Osteocyte (in vitro differentiated cells): ENCODE results near the gene PEPD. TPM values are rescaled to one million over a fixed set of nuclear protein-coding genes. Genes with fewer than 3 reads are reported as not detected.

Experiments used
- DNase-seq: peaks from one replicate; pipeline ENCODE4 v3.0.0; 2021; ENCODE audit warnings: mixed read lengths; ENCODE audit not compliant: unreplicated experiment; ENCODE audit errors: extremely low spot score
- H3K27ac Mint-ChIP-seq: one replicate; pipeline ENCODE4 v1.8.0; 2021; ENCODE audit warnings: mild to moderate bottlenecking, mixed read lengths; ENCODE audit not compliant: unreplicated experiment
- H3K27me3 Mint-ChIP-seq: one replicate; pipeline ENCODE4 v1.8.0; 2021; ENCODE audit warnings: mixed read lengths; ENCODE audit not compliant: unreplicated experiment
- H3K36me3 Mint-ChIP-seq: one replicate; pipeline ENCODE4 v1.8.0; 2021; ENCODE audit warnings: mixed read lengths; ENCODE audit not compliant: unreplicated experiment
- H3K4me1 Mint-ChIP-seq: one replicate; pipeline ENCODE4 v1.8.0; 2021; ENCODE audit warnings: mixed read lengths; ENCODE audit not compliant: unreplicated experiment
- H3K4me3 Mint-ChIP-seq: one replicate; pipeline ENCODE4 v1.8.0; 2021; ENCODE audit warnings: mild to moderate bottlenecking, moderate library complexity, mixed read lengths; ENCODE audit not compliant: unreplicated experiment
- H3K9me3 Mint-ChIP-seq: one replicate; pipeline ENCODE4 v1.8.0; 2021; ENCODE audit warnings: mixed read lengths; ENCODE audit not compliant: unreplicated experiment
- CTCF ChIP-seq: fragments of 200-600 bp; sonication (generic); IDR thresholded peaks from 2 replicates; pipeline ENCODE4 v1.5.0; 2021; ENCODE audit warnings: antibody characterized with exemption, mild to moderate bottlenecking, moderate library complexity
- total RNA-seq: library from RNA; stranded (reverse); gene quantifications from 2 replicates; pipeline ENCODE4 v1.2.1, GENCODE V29; 2021

The PEPD gene
- total RNA-seq, 1 donor from 2014 or later = 106 TPM

GRCh38 chr19:33387351-33388230 lies 134.0 kb downstream of the PEPD start:
- H3K27me3 Mint-ChIP-seq = no peaks in the 10 kb centered on the region
- H3K27ac Mint-ChIP-seq = no peak overlapping the region
- no peak for DNase-seq
- no peaks in the 10 kb centered on the region for H3K9me3 Mint-ChIP-seq
- peaks cover 15% of the 10 kb centered on the region for H3K4me1 Mint-ChIP-seq
- TF ChIP-seq CTCF = no peak
- no peak overlapping the region for H3K4me3 Mint-ChIP-seq
- peaks cover 13% of the 10 kb centered on the region for H3K36me3 Mint-ChIP-seq

- TF ChIP-seq CTCF = no peak
- no peak for DNase-seq
- Mint-ChIP-seq H3K9me3 (no peaks in the 10 kb centered on the region), H3K4me3 (no peak overlapping the region), H3K4me1 (peaks cover 14% of the 10 kb centered on the region), H3K36me3 (peaks cover 20% of the 10 kb centered on the region), H3K27ac (no peak overlapping the region), H3K27me3 (no peaks in the 10 kb centered on the region)
These were observed 135.2 kb downstream of the PEPD start for GRCh38 chr19:33386361-33386858.

- peaks cover 12% of the 10 kb centered on the region for H3K4me1 Mint-ChIP-seq
- H3K27ac Mint-ChIP-seq = no peak overlapping the region
- no peaks in the 10 kb centered on the region for H3K9me3 Mint-ChIP-seq
- H3K27me3 Mint-ChIP-seq = no peaks in the 10 kb centered on the region
- no peak overlapping the region for H3K4me3 Mint-ChIP-seq
- H3K36me3 Mint-ChIP-seq = peaks cover 24% of the 10 kb centered on the region
- no peak for DNase-seq
- no peak for TF ChIP-seq CTCF
These were observed 135.6 kb downstream of the PEPD start for GRCh38 chr19:33385956-33386355.

GRCh38 chr19:33384983-33385382 lies 136.6 kb downstream of the PEPD start:
- no peak for DNase-seq
- TF ChIP-seq CTCF = no peak
- peaks cover 9% of the 10 kb centered on the region for H3K4me1 Mint-ChIP-seq
- no peaks in the 10 kb centered on the region for H3K9me3 Mint-ChIP-seq
- no peak overlapping the region for H3K27ac Mint-ChIP-seq
- H3K4me3 Mint-ChIP-seq = no peak overlapping the region
- H3K27me3 Mint-ChIP-seq = no peaks in the 10 kb centered on the region
- H3K36me3 Mint-ChIP-seq = peaks cover 29% of the 10 kb centered on the region

GRCh38 chr19:33383720-33384292 lies 137.8 kb downstream of the PEPD start:
- Mint-ChIP-seq H3K4me1 (peaks cover 13% of the 10 kb centered on the region), H3K9me3 (no peaks in the 10 kb centered on the region), H3K27ac (no peak overlapping the region), H3K4me3 (no peak overlapping the region), H3K36me3 (peaks cover 39% of the 10 kb centered on the region), H3K27me3 (no peaks in the 10 kb centered on the region)
- DNase-seq = no peak
- TF ChIP-seq CTCF = no peak
